Measurements from ENCODE around the gene FCMR.

Gene FCMR

DNA sequence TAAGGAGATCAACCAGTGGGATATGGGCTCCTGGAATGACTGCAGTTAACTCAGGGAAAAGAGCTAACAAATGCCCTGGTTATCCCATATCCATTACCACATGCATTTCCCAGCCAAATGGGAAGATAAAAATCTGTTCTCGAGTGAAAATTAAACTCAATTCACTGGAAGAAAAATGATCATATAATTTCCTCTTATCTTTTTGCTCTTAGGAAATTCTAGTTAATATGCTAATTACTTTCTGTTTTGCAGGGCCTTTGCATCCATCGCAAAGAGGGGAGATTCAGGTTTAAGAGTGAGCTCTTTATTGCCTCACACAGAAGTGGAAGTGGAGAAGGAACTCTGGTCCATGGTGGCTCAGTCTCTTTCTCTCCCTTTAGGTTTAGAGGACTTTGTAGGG lies 28.4 kb downstream of the FCMR start:
- DNase-seq (ENCODE audit: low spot score) = no peak
- TF ChIP-seq, protein P1, sequence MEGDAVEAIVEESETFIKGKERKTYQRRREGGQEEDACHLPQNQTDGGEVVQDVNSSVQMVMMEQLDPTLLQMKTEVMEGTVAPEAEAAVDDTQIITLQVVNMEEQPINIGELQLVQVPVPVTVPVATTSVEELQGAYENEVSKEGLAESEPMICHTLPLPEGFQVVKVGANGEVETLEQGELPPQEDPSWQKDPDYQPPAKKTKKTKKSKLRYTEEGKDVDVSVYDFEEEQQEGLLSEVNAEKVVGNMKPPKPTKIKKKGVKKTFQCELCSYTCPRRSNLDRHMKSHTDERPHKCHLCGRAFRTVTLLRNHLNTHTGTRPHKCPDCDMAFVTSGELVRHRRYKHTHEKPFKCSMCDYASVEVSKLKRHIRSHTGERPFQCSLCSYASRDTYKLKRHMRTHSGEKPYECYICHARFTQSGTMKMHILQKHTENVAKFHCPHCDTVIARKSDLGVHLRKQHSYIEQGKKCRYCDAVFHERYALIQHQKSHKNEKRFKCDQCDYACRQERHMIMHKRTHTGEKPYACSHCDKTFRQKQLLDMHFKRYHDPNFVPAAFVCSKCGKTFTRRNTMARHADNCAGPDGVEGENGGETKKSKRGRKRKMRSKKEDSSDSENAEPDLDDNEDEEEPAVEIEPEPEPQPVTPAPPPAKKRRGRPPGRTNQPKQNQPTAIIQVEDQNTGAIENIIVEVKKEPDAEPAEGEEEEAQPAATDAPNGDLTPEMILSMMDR (IDR thresholded peaks at IDR 0.05; ENCODE audit: borderline replicate concordance, control extremely low read depth, extremely low read depth, insufficient read depth, missing control alignments) = no peak
- in situ Hi-C loops (cut with MboI; ENCODE audit: low sequenced_read_pairs, unreplicated experiment) = no loop called here

DNA sequence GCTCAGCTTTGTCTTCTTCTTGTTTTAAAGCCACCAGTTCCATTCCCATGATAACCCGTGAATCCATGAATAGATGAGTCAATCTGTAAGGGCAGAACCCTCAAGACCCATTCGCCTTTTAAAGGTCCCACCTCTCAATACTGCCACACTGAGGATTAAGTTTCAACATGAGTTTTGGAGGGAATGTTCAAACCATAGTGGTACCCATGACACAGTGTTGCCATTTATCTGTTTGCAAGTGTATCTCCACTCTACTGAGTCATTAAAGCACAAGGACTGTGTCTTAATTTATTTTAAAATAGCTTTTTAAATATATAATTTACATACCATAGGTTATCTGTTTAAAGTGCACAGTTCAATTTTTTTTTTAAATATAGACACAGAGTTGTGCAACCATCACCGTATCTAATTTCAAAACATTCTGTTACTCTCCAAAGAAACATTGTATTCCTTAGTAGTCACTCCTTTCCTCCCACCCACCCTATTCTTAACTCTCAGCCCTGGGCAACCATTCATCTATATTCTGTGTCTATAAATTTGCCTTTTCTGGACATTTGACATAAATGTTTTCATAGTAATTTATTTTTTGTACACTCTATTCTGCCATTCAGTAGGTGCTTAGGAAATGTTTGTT lies 29.3 kb downstream of the FCMR start:
- no peak for DNase-seq (ENCODE audit: low spot score)
- in situ Hi-C loops (cut with MboI; ENCODE audit: low sequenced_read_pairs, unreplicated experiment) = no loop called here
- TF ChIP-seq, protein P1 (IDR thresholded peaks at IDR 0.05; ENCODE audit: borderline replicate concordance, control extremely low read depth, extremely low read depth, insufficient read depth, missing control alignments) = no peak

DNA sequence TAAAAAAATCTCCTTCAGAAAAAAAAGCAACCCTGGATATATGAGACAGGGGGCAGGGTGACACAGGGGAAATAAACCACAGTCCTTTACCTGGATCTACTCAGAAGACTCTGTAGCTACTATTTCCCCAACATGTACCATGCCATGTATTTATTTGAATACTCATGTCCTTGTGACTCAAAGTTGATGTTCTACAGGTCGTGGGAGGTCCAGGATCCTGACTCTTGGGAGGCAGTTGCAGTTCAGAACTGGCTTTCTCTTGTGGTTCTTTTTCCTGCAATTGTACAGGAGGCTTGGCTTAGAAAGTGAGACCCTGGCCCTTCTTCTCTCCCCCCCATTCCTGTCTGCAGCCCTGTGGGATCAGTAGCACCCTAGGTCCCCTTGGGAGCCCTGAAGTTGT lies 30.3 kb downstream of the FCMR start:
- in situ Hi-C loops (cut with MboI; ENCODE audit: low sequenced_read_pairs, unreplicated experiment) = no loop called here
- TF ChIP-seq, protein P1 (IDR thresholded peaks at IDR 0.05; ENCODE audit: borderline replicate concordance, control extremely low read depth, extremely low read depth, insufficient read depth, missing control alignments) = no peak
- DNase-seq (ENCODE audit: low spot score) = no peak

DNA sequence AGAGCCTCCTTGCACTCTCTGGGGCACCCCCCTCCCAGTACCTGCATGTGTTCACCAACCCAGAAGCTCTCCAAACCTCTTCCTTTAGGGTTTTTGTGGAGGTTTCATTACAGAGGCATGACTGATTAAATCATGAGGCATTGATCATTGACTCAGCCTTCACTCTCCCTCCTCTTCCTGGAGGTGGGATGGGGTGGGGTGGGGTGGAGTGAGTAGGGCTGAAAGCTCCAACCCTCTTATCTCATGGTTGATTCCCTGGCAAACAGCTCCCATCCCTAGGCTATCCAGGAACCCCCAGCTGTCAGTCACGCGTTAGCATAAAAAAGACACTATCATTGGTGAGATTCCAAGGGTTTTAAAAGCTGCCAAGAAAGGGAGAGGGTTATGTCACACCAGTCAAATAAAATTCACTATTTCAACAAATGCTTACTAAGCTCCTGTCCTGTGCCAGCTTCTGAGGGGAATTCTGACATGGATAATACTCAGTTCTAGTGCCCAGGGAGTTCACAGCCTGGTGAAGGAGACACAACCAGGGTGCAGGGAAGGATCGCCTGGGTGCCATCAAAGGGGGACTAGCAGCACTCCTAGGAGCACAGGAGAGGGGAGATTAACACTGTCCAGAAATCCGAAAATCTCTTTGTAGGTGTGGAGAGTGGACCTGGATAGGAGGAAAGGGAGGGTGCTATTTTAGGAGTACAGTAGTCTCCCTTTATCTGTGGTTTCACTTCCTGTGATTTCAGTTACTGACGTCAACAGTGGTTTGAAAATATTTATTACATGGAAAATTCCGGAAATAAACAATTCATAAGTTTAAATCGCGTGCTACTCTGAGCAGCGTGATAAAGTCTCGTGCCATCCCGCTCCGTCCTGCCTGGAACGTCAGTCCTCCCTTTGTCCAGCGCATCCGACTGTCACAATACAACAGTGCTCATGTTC lies 31.3 kb downstream of the FCMR start:
- TF ChIP-seq, protein P1 (IDR thresholded peaks at IDR 0.05; ENCODE audit: borderline replicate concordance, control extremely low read depth, extremely low read depth, insufficient read depth, missing control alignments) = no peak
- in situ Hi-C loops (cut with MboI; ENCODE audit: low sequenced_read_pairs, unreplicated experiment) = no loop called here
- no peak for DNase-seq (ENCODE audit: low spot score)

DNA sequence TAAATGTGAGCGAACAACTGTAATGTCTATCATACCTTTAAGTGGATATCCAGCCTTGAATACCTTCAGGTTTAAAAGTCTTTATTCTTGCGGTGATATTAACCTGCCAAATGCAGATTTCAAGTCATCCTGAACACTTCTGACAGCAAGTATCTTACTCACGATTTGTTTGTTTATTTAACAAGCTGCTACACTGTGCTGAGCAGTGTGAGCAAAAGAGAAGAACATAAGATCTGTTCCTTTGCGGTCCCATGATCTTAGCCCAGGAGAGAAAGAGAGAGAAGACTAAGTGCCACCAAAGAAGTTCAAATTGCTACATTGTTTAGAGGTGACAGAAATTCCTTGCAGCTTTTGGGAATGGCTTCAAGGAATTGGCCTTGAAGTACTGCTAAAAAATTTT lies 34.0 kb downstream of the FCMR start:
- in situ Hi-C loops (cut with MboI; ENCODE audit: low sequenced_read_pairs, unreplicated experiment) = no loop called here
- no peak for DNase-seq (ENCODE audit: low spot score)
- TF ChIP-seq, protein P1 (IDR thresholded peaks at IDR 0.05; ENCODE audit: borderline replicate concordance, control extremely low read depth, extremely low read depth, insufficient read depth, missing control alignments) = no peak

DNA sequence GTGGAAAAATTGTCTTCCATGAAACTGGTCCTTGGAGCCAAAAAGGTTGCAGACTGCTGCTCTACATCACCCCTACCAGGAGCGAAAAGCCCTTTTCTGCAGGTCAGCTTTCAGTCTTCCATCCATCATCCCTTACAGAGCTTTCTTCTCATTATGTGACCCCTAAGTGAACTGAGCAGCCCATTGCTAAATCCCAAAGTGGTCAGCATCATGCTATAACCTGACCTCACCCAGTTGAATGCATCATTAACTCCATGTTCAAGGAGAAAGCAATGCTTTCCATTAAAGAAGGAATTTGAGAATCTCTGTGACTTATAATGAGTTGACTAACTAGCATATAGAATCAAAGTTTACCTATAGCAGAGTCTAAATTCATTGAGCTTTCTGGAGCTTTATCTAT lies 34.9 kb downstream of the FCMR start:
- TF ChIP-seq, protein P1 (IDR thresholded peaks at IDR 0.05; ENCODE audit: borderline replicate concordance, control extremely low read depth, extremely low read depth, insufficient read depth, missing control alignments) = no peak
- in situ Hi-C loops (cut with MboI; ENCODE audit: low sequenced_read_pairs, unreplicated experiment) = no loop called here

More for the DNA sequence above, 34.9 kb downstream of the FCMR start:
- DNase-seq (ENCODE audit: low spot score) = no peak

All from GM13976 (cell line).